IgD-negative memory B cell (primary cell): ENCODE results near the gene GNPTAB. TPM values are rescaled to one million over a fixed set of nuclear protein-coding genes. Genes with fewer than 3 reads are reported as not detected.
"Not testable (repeated sequence)": the region's sequence is repeated elsewhere in the genome, so short reads cannot be mapped to it uniquely, and the experiment has no call there.

Experiments used
- H3K27ac Mint-ChIP-seq, 3 donors: one replicate each; pipeline ENCODE4 v1.8.0; 2020 to 2022; ENCODE audit warnings: mild to moderate bottlenecking in 3 of 3, mixed read lengths in 3 of 3, moderate library complexity in 1 of 3
- H3K27me3 Mint-ChIP-seq: one replicate; pipeline ENCODE4 v1.8.0; 2021; ENCODE audit warnings: mixed read lengths
- H3K36me3 Mint-ChIP-seq: one replicate; pipeline ENCODE4 v1.8.0; 2020; ENCODE audit warnings: mild to moderate bottlenecking, mixed read lengths
- H3K4me1 Mint-ChIP-seq, 3 donors: one replicate each; pipeline ENCODE4 v1.8.0; 2020 to 2022; ENCODE audit warnings: mixed read lengths in 3 of 3, mild to moderate bottlenecking in 1 of 3
- H3K4me3 Mint-ChIP-seq, 4 donors: one replicate each; pipeline ENCODE4 v1.8.0; 2020 to 2022; ENCODE audit warnings: mild to moderate bottlenecking in 4 of 4, mixed read lengths in 4 of 4, moderate library complexity in 3 of 4
- H3K9me3 Mint-ChIP-seq, 3 donors: one replicate each; pipeline ENCODE4 v1.8.0; 2020 to 2021; ENCODE audit warnings: mixed read lengths in 3 of 3, mild to moderate bottlenecking in 1 of 3
- polyA plus RNA-seq: library from polyadenylated mRNA; unstranded; fragments of 300-500 nt; fragmentation: Illumina TruSeq; gene quantifications from one replicate; pipeline ENCODE4 v1.2.3, GENCODE V29; 2021

The GNPTAB gene
- polyA plus RNA-seq, 1 donor from 2014 or later: 28.0 TPM

GRCh38 chr12:101738920-101739665 is 91.7 kb downstream of the GNPTAB start, which contains the start of gene SYCP3:
Gene SYCP3, minus strand, starts transcription at chr12:101739462. Its CDS starts 1,527 bp downstream, at chr12:101737935.
- Mint-ChIP-seq H3K27ac (peak within 1 kb of the TSS in 2 of 3 donors; percentile 42 to 96), H3K9me3 (no peaks in the 10 kb centered on the region), H3K4me1 (peaks cover 19 to 32% (median 28%) of the 10 kb centered on the region in 3 donors), H3K4me3 (no peak within 1 kb of the TSS), H3K27me3 (peaks cover 1% of the 10 kb centered on the region), H3K36me3 (peaks cover 3% of the 10 kb centered on the region)

GRCh38 chr12:101737476-101737875 is 93.3 kb downstream of the GNPTAB start:
- H3K27ac Mint-ChIP-seq: peak overlapping the region; percentile 16 to 84 (median 82)
- no peaks in the 10 kb centered on the region for H3K27me3 Mint-ChIP-seq
- peaks cover 3% of the 10 kb centered on the region for H3K36me3 Mint-ChIP-seq
- H3K4me1 Mint-ChIP-seq: peaks cover 10 to 16% (median 16%) of the 10 kb centered on the region in 3 donors
- H3K9me3 Mint-ChIP-seq: no peaks in the 10 kb centered on the region
- H3K4me3 Mint-ChIP-seq: no peak overlapping the region

- H3K27ac Mint-ChIP-seq, H3K4me3 Mint-ChIP-seq, H3K9me3 Mint-ChIP-seq, H3K27me3 Mint-ChIP-seq: not testable (repeated sequence)
- Mint-ChIP-seq H3K4me1 (peaks cover 6 to 15% (median 11%) of the 10 kb centered on the region in 3 donors), H3K36me3 (peaks cover 15% of the 10 kb centered on the region)
Measured at GRCh38 chr12:101734482-101734881, 96.3 kb downstream of the GNPTAB start.

- peaks cover 15% of the 10 kb centered on the region for H3K36me3 Mint-ChIP-seq
- H3K4me3 Mint-ChIP-seq: peak overlapping the region in 1 of 4 donors; percentile 45
- H3K4me1 Mint-ChIP-seq: peaks cover 6 to 15% (median 11%) of the 10 kb centered on the region in 3 donors
- H3K27ac Mint-ChIP-seq: peak overlapping the region in 2 of 3 donors; percentile 37 to 49
- peaks cover 0 to 3% (median 0%) of the 10 kb centered on the region in 3 donors for H3K9me3 Mint-ChIP-seq
- no peaks in the 10 kb centered on the region for H3K27me3 Mint-ChIP-seq
Measured at GRCh38 chr12:101733166-101733565, 97.6 kb downstream of the GNPTAB start.

GRCh38 chr12:101732318-101732717 is 98.4 kb downstream of the GNPTAB start:
- peaks cover 15% of the 10 kb centered on the region for H3K36me3 Mint-ChIP-seq
- H3K27me3 Mint-ChIP-seq: no peaks in the 10 kb centered on the region
- H3K4me3 Mint-ChIP-seq: peak overlapping the region in 2 of 4 donors; percentile 51 to 56
- H3K9me3 Mint-ChIP-seq: peaks cover 0 to 3% (median 0%) of the 10 kb centered on the region in 3 donors
- H3K4me1 Mint-ChIP-seq: peaks cover 6 to 15% (median 9%) of the 10 kb centered on the region in 3 donors
- H3K27ac Mint-ChIP-seq: peak overlapping the region; percentile 4 to 84 (median 80)

GRCh38 chr12:101729842-101730241 is 100.9 kb downstream of the GNPTAB start:
- peak overlapping the region in 2 of 3 donors; percentile 9 to 11 for H3K27ac Mint-ChIP-seq
- peaks cover 16% of the 10 kb centered on the region for H3K36me3 Mint-ChIP-seq
- H3K9me3 Mint-ChIP-seq: peaks cover 0 to 3% (median 0%) of the 10 kb centered on the region in 3 donors
- H3K4me1 Mint-ChIP-seq: peaks cover 6 to 21% (median 9%) of the 10 kb centered on the region in 3 donors
- peak overlapping the region in 1 of 4 donors; percentile 7 for H3K4me3 Mint-ChIP-seq
- no peaks in the 10 kb centered on the region for H3K27me3 Mint-ChIP-seq

GRCh38 chr12:101727098-101727497 is 103.7 kb downstream of the GNPTAB start:
- no peak overlapping the region for H3K4me3 Mint-ChIP-seq

GRCh38 chr12:101722392-101722791 is 108.4 kb downstream of the GNPTAB start:
- peak overlapping the region in 1 of 3 donors; percentile 69 for H3K27ac Mint-ChIP-seq
- no peaks in the 10 kb centered on the region for H3K9me3 Mint-ChIP-seq
- peaks cover 4% of the 10 kb centered on the region for H3K36me3 Mint-ChIP-seq
- H3K4me1 Mint-ChIP-seq: peaks cover 5 to 9% (median 8%) of the 10 kb centered on the region in 3 donors
- H3K27me3 Mint-ChIP-seq: no peaks in the 10 kb centered on the region
- no peak overlapping the region for H3K4me3 Mint-ChIP-seq

More at GRCh38 chr12:101727098-101727497, 103.7 kb downstream of the GNPTAB start:
- no peaks in the 10 kb centered on the region for H3K27me3 Mint-ChIP-seq
- H3K36me3 Mint-ChIP-seq: peaks cover 13% of the 10 kb centered on the region
- H3K4me1 Mint-ChIP-seq: peaks cover 1 to 17% (median 4%) of the 10 kb centered on the region in 3 donors
- no peak overlapping the region for H3K27ac Mint-ChIP-seq
- peaks cover 0 to under 1% (median 0%) of the 10 kb centered on the region in 3 donors for H3K9me3 Mint-ChIP-seq

- Mint-ChIP-seq H3K27ac (no peak overlapping the region), H3K36me3 (peaks cover 6% of the 10 kb centered on the region), H3K9me3 (no peaks in the 10 kb centered on the region), H3K4me3 (no peak overlapping the region), H3K27me3 (no peaks in the 10 kb centered on the region), H3K4me1 (peaks cover 7 to 11% (median 9%) of the 10 kb centered on the region in 3 donors)
Measured at GRCh38 chr12:101720118-101720517, 110.6 kb downstream of the GNPTAB start.

- no peak overlapping the region for H3K4me3 Mint-ChIP-seq
- H3K9me3 Mint-ChIP-seq: no peaks in the 10 kb centered on the region
- H3K36me3 Mint-ChIP-seq: peaks cover 6% of the 10 kb centered on the region
- no peak overlapping the region for H3K27ac Mint-ChIP-seq
- no peaks in the 10 kb centered on the region for H3K27me3 Mint-ChIP-seq
- H3K4me1 Mint-ChIP-seq: peaks cover 8 to 14% (median 14%) of the 10 kb centered on the region in 3 donors
Measured at GRCh38 chr12:101719566-101719965, 111.2 kb downstream of the GNPTAB start.

GRCh38 chr12:101714877-101715444 is 115.8 kb downstream of the GNPTAB start:
- Mint-ChIP-seq H3K36me3 (peaks cover 6% of the 10 kb centered on the region), H3K27me3 (no peaks in the 10 kb centered on the region), H3K27ac (peak overlapping the region in 1 of 3 donors; percentile 49), H3K9me3 (no peaks in the 10 kb centered on the region), H3K4me1 (peaks cover 26 to 39% (median 34%) of the 10 kb centered on the region in 3 donors), H3K4me3 (no peak overlapping the region)

GRCh38 chr12:101713930-101714329 is 116.8 kb downstream of the GNPTAB start:
- H3K27me3 Mint-ChIP-seq: no peaks in the 10 kb centered on the region
- H3K4me3 Mint-ChIP-seq: no peak overlapping the region
- H3K4me1 Mint-ChIP-seq: peaks cover 29 to 40% (median 37%) of the 10 kb centered on the region in 3 donors
- no peak overlapping the region for H3K27ac Mint-ChIP-seq
- H3K9me3 Mint-ChIP-seq: no peaks in the 10 kb centered on the region
- peaks cover 6% of the 10 kb centered on the region for H3K36me3 Mint-ChIP-seq

GRCh38 chr12:101713059-101713682 is 117.6 kb downstream of the GNPTAB start:
- Mint-ChIP-seq H3K4me1 (peaks cover 26 to 38% (median 37%) of the 10 kb centered on the region in 3 donors), H3K4me3 (no peak overlapping the region), H3K27ac (no peak overlapping the region), H3K27me3 (no peaks in the 10 kb centered on the region), H3K36me3 (peaks cover 6% of the 10 kb centered on the region), H3K9me3 (no peaks in the 10 kb centered on the region)

- no peaks in the 10 kb centered on the region for H3K9me3 Mint-ChIP-seq
- peaks cover 2% of the 10 kb centered on the region for H3K27me3 Mint-ChIP-seq
- no peak overlapping the region for H3K4me3 Mint-ChIP-seq
- H3K36me3 Mint-ChIP-seq: no peaks in the 10 kb centered on the region
- peak overlapping the region in 2 of 3 donors; percentile 21 to 74 for H3K27ac Mint-ChIP-seq
- H3K4me1 Mint-ChIP-seq: peaks cover 38 to 47% (median 45%) of the 10 kb centered on the region in 3 donors
Measured at GRCh38 chr12:101710288-101710687, 120.5 kb downstream of the GNPTAB start.
